HCT116 (cell line): Measurements from ENCODE around the gene PPARGC1A.

Source experiments
- CBX3 ChIP-seq: IDR thresholded peaks from 2 replicates; pipeline ENCODE4 v1.6.1; 2012; ENCODE audit warnings: low read depth
- CEBPB ChIP-seq: IDR thresholded peaks from 2 replicates; pipeline ENCODE4 v1.6.1; 2012; ENCODE audit warnings: low read depth
- EZH2 ChIP-seq: fragments of 200-600 bp; sonication (generic); IDR thresholded peaks from 2 replicates; pipeline ENCODE4 v1.6.1; 2017; ENCODE audit warnings: antibody characterized with exemption, mixed run types
- EZH2phosphoT487 ChIP-seq: fragments of 200-600 bp; IDR thresholded peaks from 2 replicates; pipeline ENCODE4 v1.6.1; 2018; ENCODE audit warnings: antibody characterized with exemption, borderline replicate concordance
- JUND ChIP-seq: IDR thresholded peaks from 2 replicates; pipeline ENCODE4 v1.6.1; 2012
- POLR2A ChIP-seq: IDR thresholded peaks from 2 replicates; pipeline ENCODE4 v1.7.0; 2011; ENCODE audit warnings: borderline replicate concordance; ENCODE audit not compliant: insufficient read depth, insufficient read length; ENCODE audit errors: extremely low read depth
- POLR2AphosphoS5 ChIP-seq: IDR thresholded peaks from 2 replicates; pipeline ENCODE4 v1.6.1; 2011; ENCODE audit warnings: mild to moderate bottlenecking, low read depth, low read length, moderate library complexity
- RAD21 ChIP-seq: IDR thresholded peaks from 2 replicates; pipeline ENCODE4 v1.6.1; 2012; ENCODE audit warnings: low read depth, mild to moderate bottlenecking
- YY1 ChIP-seq: IDR thresholded peaks from 2 replicates; pipeline ENCODE4 v1.6.1; 2011; ENCODE audit warnings: low read length, low read depth, moderate library complexity, mild to moderate bottlenecking; ENCODE audit not compliant: insufficient replicate concordance; ENCODE audit errors: extremely low read depth
- ZNF274 ChIP-seq: fragments of 200-500 bp; sonication (Bioruptor generic); IDR thresholded peaks from 2 replicates; pipeline ENCODE4 v1.6.1; 2014; ENCODE audit warnings: mild to moderate bottlenecking, low read depth, low read length, inconsistent platforms
- TF ChIP-seq, protein P1 (sequence below), 3 experiments: fragments of 200-600 bp in 1 of 3; sonication (generic) in 1 of 3; IDR thresholded peaks in 2 of 3; conservative IDR thresholded peaks in 1 of 3; 2 replicates each; pipeline ENCODE4 v1.5.1; 2012 to 2017; ENCODE audit warnings: low read depth in 2 of 3, low read length in 2 of 3, antibody characterized with exemption in 1 of 3, borderline replicate concordance in 1 of 3, control low read depth in 1 of 3, mild to moderate bottlenecking in 1 of 3, mixed read lengths in 1 of 3, mixed run types in 1 of 3, moderate library complexity in 1 of 3; ENCODE audit not compliant: insufficient read depth in 1 of 3
- TF ChIP-seq, protein P2 (sequence below): IDR thresholded peaks from 2 replicates; pipeline ENCODE4 v1.6.1; 2012
- TF ChIP-seq, protein P3 (sequence below): IDR thresholded peaks from 2 replicates; pipeline ENCODE4 v1.6.1; 2011; ENCODE audit warnings: mild to moderate bottlenecking, low read length, moderate library complexity; ENCODE audit not compliant: insufficient replicate concordance; ENCODE audit errors: extremely low read depth

GRCh38 chr4:23774909-23775308 lies 114.9 kb downstream of the PPARGC1A start:
- TF ChIP-seq, protein P1, sequence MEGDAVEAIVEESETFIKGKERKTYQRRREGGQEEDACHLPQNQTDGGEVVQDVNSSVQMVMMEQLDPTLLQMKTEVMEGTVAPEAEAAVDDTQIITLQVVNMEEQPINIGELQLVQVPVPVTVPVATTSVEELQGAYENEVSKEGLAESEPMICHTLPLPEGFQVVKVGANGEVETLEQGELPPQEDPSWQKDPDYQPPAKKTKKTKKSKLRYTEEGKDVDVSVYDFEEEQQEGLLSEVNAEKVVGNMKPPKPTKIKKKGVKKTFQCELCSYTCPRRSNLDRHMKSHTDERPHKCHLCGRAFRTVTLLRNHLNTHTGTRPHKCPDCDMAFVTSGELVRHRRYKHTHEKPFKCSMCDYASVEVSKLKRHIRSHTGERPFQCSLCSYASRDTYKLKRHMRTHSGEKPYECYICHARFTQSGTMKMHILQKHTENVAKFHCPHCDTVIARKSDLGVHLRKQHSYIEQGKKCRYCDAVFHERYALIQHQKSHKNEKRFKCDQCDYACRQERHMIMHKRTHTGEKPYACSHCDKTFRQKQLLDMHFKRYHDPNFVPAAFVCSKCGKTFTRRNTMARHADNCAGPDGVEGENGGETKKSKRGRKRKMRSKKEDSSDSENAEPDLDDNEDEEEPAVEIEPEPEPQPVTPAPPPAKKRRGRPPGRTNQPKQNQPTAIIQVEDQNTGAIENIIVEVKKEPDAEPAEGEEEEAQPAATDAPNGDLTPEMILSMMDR (IDR thresholded peaks at IDR 0.05 in 2 of 3, conservative IDR thresholded peaks at IDR 0.05 in 1 of 3; ENCODE audit: borderline replicate concordance in 1 of 3, insufficient read depth in 1 of 3, low read depth in 2 of 3, low read length in 2 of 3) = no peak
- no peak for TF ChIP-seq EZH2
- TF ChIP-seq, protein P2, sequence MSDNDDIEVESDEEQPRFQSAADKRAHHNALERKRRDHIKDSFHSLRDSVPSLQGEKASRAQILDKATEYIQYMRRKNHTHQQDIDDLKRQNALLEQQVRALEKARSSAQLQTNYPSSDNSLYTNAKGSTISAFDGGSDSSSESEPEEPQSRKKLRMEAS = no peak
- no peak for TF ChIP-seq YY1
- TF ChIP-seq POLR2A = no peak
- TF ChIP-seq RAD21 = no peak
- no peak for TF ChIP-seq POLR2AphosphoS5
- TF ChIP-seq, protein P3, sequence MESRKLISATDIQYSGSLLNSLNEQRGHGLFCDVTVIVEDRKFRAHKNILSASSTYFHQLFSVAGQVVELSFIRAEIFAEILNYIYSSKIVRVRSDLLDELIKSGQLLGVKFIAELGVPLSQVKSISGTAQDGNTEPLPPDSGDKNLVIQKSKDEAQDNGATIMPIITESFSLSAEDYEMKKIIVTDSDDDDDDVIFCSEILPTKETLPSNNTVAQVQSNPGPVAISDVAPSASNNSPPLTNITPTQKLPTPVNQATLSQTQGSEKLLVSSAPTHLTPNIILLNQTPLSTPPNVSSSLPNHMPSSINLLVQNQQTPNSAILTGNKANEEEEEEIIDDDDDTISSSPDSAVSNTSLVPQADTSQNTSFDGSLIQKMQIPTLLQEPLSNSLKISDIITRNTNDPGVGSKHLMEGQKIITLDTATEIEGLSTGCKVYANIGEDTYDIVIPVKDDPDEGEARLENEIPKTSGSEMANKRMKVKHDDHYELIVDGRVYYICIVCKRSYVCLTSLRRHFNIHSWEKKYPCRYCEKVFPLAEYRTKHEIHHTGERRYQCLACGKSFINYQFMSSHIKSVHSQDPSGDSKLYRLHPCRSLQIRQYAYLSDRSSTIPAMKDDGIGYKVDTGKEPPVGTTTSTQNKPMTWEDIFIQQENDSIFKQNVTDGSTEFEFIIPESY = no peak
- TF ChIP-seq CEBPB = no peak
- TF ChIP-seq EZH2phosphoT487 = no peak
- no peak for TF ChIP-seq JUND
- TF ChIP-seq CBX3 = no peak
- no peak for TF ChIP-seq ZNF274
